HG03432 (cell line): ENCODE data around the gene CD99.
"Not testable (repeated sequence)": the region's sequence is repeated elsewhere in the genome, so short reads cannot be mapped to it uniquely, and the experiment has no call there.

Experiments
- ATAC-seq: cut with Tn5 transposase; IDR thresholded peaks from one replicate; pipeline ENCODE4 v1.9.1; 2021; ENCODE audit warnings: mild to moderate bottlenecking, moderate library complexity; ENCODE audit not compliant: unreplicated experiment

The CD99 gene

GRCh38 chrX:2767631-2768455 lies 76.7 kb downstream of the CD99 start:
- ATAC-seq: no peak

GRCh38 chrX:2769615-2770014 lies 78.5 kb downstream of the CD99 start:
- ATAC-seq: no peak

GRCh38 chrX:2773166-2774055 lies 82.3 kb downstream of the CD99 start:
- not testable (repeated sequence) for ATAC-seq

- ATAC-seq: no peak
Measured at GRCh38 chrX:2774057-2774456, 83.0 kb downstream of the CD99 start.

GRCh38 chrX:2774776-2775175 lies 83.7 kb downstream of the CD99 start:
- no peak for ATAC-seq

GRCh38 chrX:2780472-2781225 lies 89.6 kb downstream of the CD99 start:
- peak; percentile 69 for ATAC-seq

GRCh38 chrX:2781226-2781571 lies 90.1 kb downstream of the CD99 start:
- no peak for ATAC-seq

GRCh38 chrX:2781698-2782097 lies 90.6 kb downstream of the CD99 start:
- peak; percentile 70 for ATAC-seq

GRCh38 chrX:2782171-2782570 lies 91.1 kb downstream of the CD99 start:
- ATAC-seq: peak; percentile 13

- ATAC-seq: no peak
Measured at GRCh38 chrX:2782778-2783177, 91.7 kb downstream of the CD99 start.

- no peak for ATAC-seq
Measured at GRCh38 chrX:2784026-2784425, 92.9 kb downstream of the CD99 start.

- ATAC-seq: no peak
Measured at GRCh38 chrX:2785538-2785937, 94.4 kb downstream of the CD99 start.

- ATAC-seq: no peak
Measured at GRCh38 chrX:2788980-2789379, 97.9 kb downstream of the CD99 start.

GRCh38 chrX:2789569-2789968 lies 98.5 kb downstream of the CD99 start:
- no peak for ATAC-seq
